HEK293 (cell line): ENCODE measurements around the gene NPAT.

Experiments
- CTCF ChIA-PET: fragments of 350-600 bp; formaldehyde crosslinking; extraction: SDS; loops from one replicate; lab custom pipeline; 2021; ENCODE audit warnings: antibody characterized with exemption; lab: Yijun Ruan, JAX
- POLR2A ChIA-PET: fragments of 300-600 bp; formaldehyde crosslinking; extraction: SDS; loops from one replicate; lab custom pipeline; 2020; ENCODE audit warnings: antibody characterized with exemption, inconsistent platforms; lab: Yijun Ruan, JAX
- H3K27ac ChIP-seq: fragments of 200-500 bp; sonication (Bioruptor generic); 2 replicates; pipeline ENCODE4 v1.5.1; 2014; ENCODE audit warnings: low read depth, low read length, control low read depth, inconsistent platforms; ENCODE audit errors: extremely low read depth
- H3K36me3 ChIP-seq, 2 experiments: fragments of 200-500 bp in 1 of 2; sonication (Bioruptor generic) in 1 of 2; 1 replicate in 1 of 2; 2 replicates in 1 of 2; pipeline ENCODE4 v1.5.1; 2014 to 2017; ENCODE audit warnings: inconsistent platforms in 2 of 2, low read length in 2 of 2; ENCODE audit not compliant: control insufficient read depth in 2 of 2, insufficient read depth in 1 of 2
- H3K4me1 ChIP-seq: fragments of 200-500 bp; sonication (Bioruptor generic); 2 replicates; pipeline ENCODE4 v1.5.1; 2014; ENCODE audit warnings: mild to moderate bottlenecking, low read length, inconsistent platforms; ENCODE audit not compliant: control insufficient read depth, insufficient read depth
- H3K4me3 ChIP-seq: 2 replicates; pipeline ENCODE4 v1.5.1; 2011; ENCODE audit warnings: low read depth, mild to moderate bottlenecking, control low read depth, low read length, moderate library complexity
- H3K9me3 ChIP-seq: fragments of 200-500 bp; sonication (Bioruptor generic); 2 replicates; pipeline ENCODE4 v1.5.1; 2014; ENCODE audit warnings: low read depth, low read length, inconsistent platforms; ENCODE audit not compliant: control insufficient read depth, insufficient read depth
- FEZF1 ChIP-seq: fragments of 450-650 bp; formaldehyde crosslinking; IDR thresholded peaks from 2 replicates; pipeline ENCODE4 v1.5.1; 2016; ENCODE audit warnings: missing biosample characterization, missing genetic modification characterization
- HOXD13 ChIP-seq: sonication (generic); formaldehyde crosslinking; IDR thresholded peaks from 2 replicates; pipeline ENCODE4 v1.8.0; 2022; ENCODE audit warnings: missing genetic modification reagents, borderline replicate concordance
- MEIS1 ChIP-seq: sonication (generic); formaldehyde crosslinking; IDR thresholded peaks from 2 replicates; pipeline ENCODE4 v1.8.1; 2022; ENCODE audit warnings: missing genetic modification reagents, mild to moderate bottlenecking, borderline replicate concordance
- SP2 ChIP-seq: fragments of 450-650 bp; formaldehyde crosslinking; IDR thresholded peaks from 2 replicates; pipeline ENCODE4 v1.5.1; 2016; ENCODE audit warnings: missing biosample characterization, missing genetic modification characterization
- TCF7L2 ChIP-seq: IDR thresholded peaks from 2 replicates; pipeline ENCODE4 v1.6.1; 2011; ENCODE audit warnings: low read depth, mild to moderate bottlenecking, inconsistent platforms, low read length, moderate library complexity, borderline replicate concordance
- ZEB2 ChIP-seq: fragments of 450-650 bp; formaldehyde crosslinking; IDR thresholded peaks from 2 replicates; pipeline ENCODE4 v1.5.1; 2016; ENCODE audit warnings: missing biosample characterization, missing genetic modification characterization
- ZNF114 ChIP-seq: fragments of 450-650 bp; formaldehyde crosslinking; IDR thresholded peaks from 2 replicates; pipeline ENCODE4 v1.5.0; 2017; ENCODE audit warnings: missing biosample characterization, missing genetic modification characterization
- ZNF140 ChIP-seq: fragments of 450-650 bp; formaldehyde crosslinking; IDR thresholded peaks from 2 replicates; pipeline ENCODE4 v1.5.1; 2016; ENCODE audit warnings: missing biosample characterization, missing genetic modification characterization
- ZNF184 ChIP-seq: fragments of 450-650 bp; IDR thresholded peaks from 2 replicates; pipeline ENCODE4 v1.5.1; 2018; ENCODE audit warnings: missing biosample characterization, mild to moderate bottlenecking, missing genetic modification characterization
- ZNF292 ChIP-seq: fragments of 450-650 bp; formaldehyde crosslinking; IDR thresholded peaks from 2 replicates; pipeline ENCODE4 v1.5.1; 2016; ENCODE audit warnings: low read depth, missing biosample characterization, missing genetic modification characterization, borderline replicate concordance
- ZNF324 ChIP-seq: fragments of 450-650 bp; formaldehyde crosslinking; IDR thresholded peaks from 2 replicates; pipeline ENCODE4 v1.5.1; 2016; ENCODE audit warnings: missing biosample characterization, missing genetic modification characterization
- ZNF350 ChIP-seq: fragments of 450-650 bp; formaldehyde crosslinking; IDR thresholded peaks from 2 replicates; pipeline ENCODE4 v1.5.0; 2017; ENCODE audit warnings: missing biosample characterization, mild to moderate bottlenecking, missing genetic modification characterization
- ZNF48 ChIP-seq: fragments of 450-650 bp; formaldehyde crosslinking; IDR thresholded peaks from 2 replicates; pipeline ENCODE4 v1.5.1; 2016; ENCODE audit warnings: missing biosample characterization, missing genetic modification characterization
- ZNF549 ChIP-seq: fragments of 450-650 bp; IDR thresholded peaks from 2 replicates; pipeline ENCODE4 v1.5.1; 2018; ENCODE audit warnings: missing biosample characterization, missing genetic modification characterization, mild to moderate bottlenecking, inconsistent platforms, moderate library complexity
- ZNF600 ChIP-seq: fragments of 450-650 bp; formaldehyde crosslinking; IDR thresholded peaks from 2 replicates; pipeline ENCODE4 v1.5.1; 2016; ENCODE audit warnings: missing biosample characterization, missing genetic modification characterization
- ZNF623 ChIP-seq: fragments of 450-650 bp; formaldehyde crosslinking; IDR thresholded peaks from 2 replicates; pipeline ENCODE4 v1.5.1; 2016; ENCODE audit warnings: missing biosample characterization, missing genetic modification characterization
- ZNF658 ChIP-seq: fragments of 450-650 bp; formaldehyde crosslinking; IDR thresholded peaks from 2 replicates; pipeline ENCODE4; 2016; ENCODE audit warnings: missing biosample characterization, missing genetic modification characterization
- ZNF677 ChIP-seq: fragments of 450-650 bp; IDR thresholded peaks from 2 replicates; pipeline ENCODE4 v1.5.0; 2018; ENCODE audit warnings: missing biosample characterization, mild to moderate bottlenecking, missing genetic modification characterization, moderate library complexity
- ZNF785 ChIP-seq: fragments of 450-650 bp; formaldehyde crosslinking; IDR thresholded peaks from 2 replicates; pipeline ENCODE4 v1.5.1; 2016; ENCODE audit warnings: missing biosample characterization, missing genetic modification characterization
- ZNF837 ChIP-seq: fragments of 450-650 bp; formaldehyde crosslinking; IDR thresholded peaks from 2 replicates; pipeline ENCODE4 v1.5.1; 2016; ENCODE audit warnings: missing biosample characterization, missing genetic modification characterization
- TF ChIP-seq, protein P1 (sequence below): fragments of 450-650 bp; formaldehyde crosslinking; IDR thresholded peaks from 2 replicates; pipeline ENCODE4 v1.5.1; 2016; ENCODE audit warnings: missing biosample characterization, missing genetic modification characterization, borderline replicate concordance
- TF ChIP-seq, protein P2 (sequence below): fragments of 450-650 bp; formaldehyde crosslinking; IDR thresholded peaks from 2 replicates; pipeline ENCODE4 v1.5.1; 2016; ENCODE audit warnings: missing biosample characterization, missing genetic modification characterization, borderline replicate concordance
- TF ChIP-seq, protein P3 (sequence below): fragments of 450-650 bp; formaldehyde crosslinking; IDR thresholded peaks from 2 replicates; pipeline ENCODE4 v1.5.1; 2016; ENCODE audit warnings: missing biosample characterization, missing genetic modification characterization

Gene NPAT

DNA sequence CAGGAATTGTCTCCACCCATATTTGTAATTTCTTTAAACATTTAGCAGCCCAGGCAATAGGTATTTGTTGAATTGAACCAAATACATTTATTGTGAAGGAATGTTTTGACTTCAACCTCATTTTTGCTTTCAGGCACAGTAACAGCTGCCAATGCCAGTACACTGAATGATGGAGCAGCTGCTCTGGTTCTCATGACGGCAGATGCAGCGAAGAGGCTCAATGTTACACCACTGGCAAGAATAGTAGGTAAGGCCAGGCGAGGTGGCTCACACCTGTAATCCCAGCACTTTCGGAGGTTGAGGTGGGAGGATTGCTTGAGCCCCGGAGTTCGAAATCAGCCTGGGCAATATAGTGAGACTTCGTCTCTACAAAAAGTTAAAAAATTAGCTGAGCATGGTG, 80.1 kb downstream of the NPAT start:
- Histone ChIP-seq H3K4me3 (no peak overlapping the region), H3K4me1 (no peaks in the 10 kb centered on the region), H3K9me3 (no peaks in the 10 kb centered on the region), H3K27ac (no peak overlapping the region), H3K36me3 (peaks cover 11 to 86% of the 10 kb centered on the region in 2 experiments)
- CTCF ChIA-PET = interaction anchor here (0.6 kb wide), 1 partner anchor 532 kb away, joined by 3 read pairs; no protein-coding TSS in a partner anchor
- no peak for TF ChIP-seq ZNF623
- TF ChIP-seq ZNF140 (tag by site-specific recombination) = no peak
- TF ChIP-seq ZNF549 (tag by site-specific recombination) = no peak
- TF ChIP-seq, protein P1, sequence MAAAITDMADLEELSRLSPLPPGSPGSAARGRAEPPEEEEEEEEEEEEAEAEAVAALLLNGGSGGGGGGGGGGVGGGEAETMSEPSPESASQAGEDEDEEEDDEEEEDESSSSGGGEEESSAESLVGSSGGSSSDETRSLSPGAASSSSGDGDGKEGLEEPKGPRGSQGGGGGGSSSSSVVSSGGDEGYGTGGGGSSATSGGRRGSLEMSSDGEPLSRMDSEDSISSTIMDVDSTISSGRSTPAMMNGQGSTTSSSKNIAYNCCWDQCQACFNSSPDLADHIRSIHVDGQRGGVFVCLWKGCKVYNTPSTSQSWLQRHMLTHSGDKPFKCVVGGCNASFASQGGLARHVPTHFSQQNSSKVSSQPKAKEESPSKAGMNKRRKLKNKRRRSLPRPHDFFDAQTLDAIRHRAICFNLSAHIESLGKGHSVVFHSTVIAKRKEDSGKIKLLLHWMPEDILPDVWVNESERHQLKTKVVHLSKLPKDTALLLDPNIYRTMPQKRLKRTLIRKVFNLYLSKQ = no peak
- no peak for TF ChIP-seq MEIS1 (CRISPR knock-in tag)
- TF ChIP-seq ZNF658 (tag by site-specific recombination) = no peak
- no peak for TF ChIP-seq HOXD13 (CRISPR knock-in tag)
- no peak for TF ChIP-seq SP2 (tag by site-specific recombination)
- TF ChIP-seq ZNF184 = no peak
- TF ChIP-seq, protein P2, sequence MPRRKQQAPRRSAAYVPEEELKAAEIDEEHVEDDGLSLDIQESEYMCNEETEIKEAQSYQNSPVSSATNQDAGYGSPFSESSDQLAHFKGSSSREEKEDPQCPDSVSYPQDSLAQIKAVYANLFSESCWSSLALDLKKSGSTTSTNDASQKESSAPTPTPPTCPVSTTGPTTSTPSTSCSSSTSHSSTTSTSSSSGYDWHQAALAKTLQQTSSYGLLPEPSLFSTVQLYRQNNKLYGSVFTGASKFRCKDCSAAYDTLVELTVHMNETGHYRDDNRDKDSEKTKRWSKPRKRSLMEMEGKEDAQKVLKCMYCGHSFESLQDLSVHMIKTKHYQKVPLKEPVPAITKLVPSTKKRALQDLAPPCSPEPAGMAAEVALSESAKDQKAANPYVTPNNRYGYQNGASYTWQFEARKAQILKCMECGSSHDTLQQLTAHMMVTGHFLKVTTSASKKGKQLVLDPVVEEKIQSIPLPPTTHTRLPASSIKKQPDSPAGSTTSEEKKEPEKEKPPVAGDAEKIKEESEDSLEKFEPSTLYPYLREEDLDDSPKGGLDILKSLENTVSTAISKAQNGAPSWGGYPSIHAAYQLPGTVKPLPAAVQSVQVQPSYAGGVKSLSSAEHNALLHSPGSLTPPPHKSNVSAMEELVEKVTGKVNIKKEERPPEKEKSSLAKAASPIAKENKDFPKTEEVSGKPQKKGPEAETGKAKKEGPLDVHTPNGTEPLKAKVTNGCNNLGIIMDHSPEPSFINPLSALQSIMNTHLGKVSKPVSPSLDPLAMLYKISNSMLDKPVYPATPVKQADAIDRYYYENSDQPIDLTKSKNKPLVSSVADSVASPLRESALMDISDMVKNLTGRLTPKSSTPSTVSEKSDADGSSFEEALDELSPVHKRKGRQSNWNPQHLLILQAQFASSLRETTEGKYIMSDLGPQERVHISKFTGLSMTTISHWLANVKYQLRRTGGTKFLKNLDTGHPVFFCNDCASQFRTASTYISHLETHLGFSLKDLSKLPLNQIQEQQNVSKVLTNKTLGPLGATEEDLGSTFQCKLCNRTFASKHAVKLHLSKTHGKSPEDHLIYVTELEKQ (tag by site-specific recombination) = no peak
- POLR2A ChIA-PET = no interaction called here

DNA sequence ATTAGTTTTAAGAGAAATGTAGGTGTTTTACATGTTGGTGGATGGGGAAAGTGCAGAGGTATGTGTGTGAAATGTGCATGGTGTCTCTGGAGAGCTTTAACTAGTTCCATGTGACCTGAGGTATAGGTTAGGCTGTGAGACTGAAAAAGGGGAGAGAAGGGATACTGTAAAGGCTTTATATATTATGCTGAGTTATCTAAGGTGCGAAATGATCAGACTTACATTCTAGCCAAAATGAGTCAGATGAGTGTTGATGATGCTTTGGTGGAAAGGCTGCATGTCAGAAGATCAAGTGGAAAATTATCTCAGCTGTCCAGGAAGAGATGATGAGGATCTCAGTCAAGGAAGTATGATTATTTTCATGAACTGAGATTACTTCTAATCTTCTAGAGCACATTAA, 85.2 kb downstream of the NPAT start:
- TF ChIP-seq ZNF600 (tag by site-specific recombination) (no peak), ZNF785 (tag by site-specific recombination) (no peak), ZNF114 (tag by site-specific recombination) (no peak), ZNF48 (no peak), ZNF677 (tag by site-specific recombination) (no peak), TCF7L2 (no peak), ZNF324 (no peak), FEZF1 (tag by site-specific recombination) (no peak), ZEB2 (tag by site-specific recombination) (no peak), ZNF292 (tag by site-specific recombination) (no peak), ZNF837 (tag by site-specific recombination) (no peak), ZNF350 (tag by site-specific recombination) (no peak)
- TF ChIP-seq, protein P2 (tag by site-specific recombination) = no peak
- TF ChIP-seq, protein P3, sequence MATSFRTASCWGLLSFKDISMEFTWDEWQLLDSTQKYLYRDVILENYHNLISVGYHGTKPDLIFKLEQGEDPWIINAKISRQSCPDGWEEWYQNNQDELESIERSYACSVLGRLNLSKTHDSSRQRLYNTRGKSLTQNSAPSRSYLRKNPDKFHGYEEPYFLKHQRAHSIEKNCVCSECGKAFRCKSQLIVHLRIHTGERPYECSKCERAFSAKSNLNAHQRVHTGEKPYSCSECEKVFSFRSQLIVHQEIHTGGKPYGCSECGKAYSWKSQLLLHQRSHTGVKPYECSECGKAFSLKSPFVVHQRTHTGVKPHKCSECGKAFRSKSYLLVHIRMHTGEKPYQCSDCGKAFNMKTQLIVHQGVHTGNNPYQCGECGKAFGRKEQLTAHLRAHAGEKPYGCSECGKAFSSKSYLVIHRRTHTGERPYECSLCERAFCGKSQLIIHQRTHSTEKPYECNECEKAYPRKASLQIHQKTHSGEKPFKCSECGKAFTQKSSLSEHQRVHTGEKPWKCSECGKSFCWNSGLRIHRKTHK (tag by site-specific recombination) = no peak
- H3K4me1 ChIP-seq = no peaks in the 10 kb centered on the region
- no peaks in the 10 kb centered on the region for H3K9me3 ChIP-seq
- ChIA-PET CTCF (no interaction called here), POLR2A (no interaction called here)
- peaks cover 15 to 68% of the 10 kb centered on the region in 2 experiments; a peak in 2 of 3 replicates for H3K36me3 ChIP-seq
- no peak overlapping the region for H3K27ac ChIP-seq
- H3K4me3 ChIP-seq = no peak overlapping the region
